ENCODE measurements around the gene AFAP1L2.

The AFAP1L2 gene

GRCh38 chr10:114396464-114396863 lies 7.8 kb downstream of the AFAP1L2 start:
- no peak overlapping the region for H3K4me3 ChIP-seq (ENCODE audit: low read depth, low read length)
- DNase-seq (ENCODE audit: low read depth): no peak
- no peak for TF ChIP-seq CTCF (IDR thresholded peaks at IDR 0.05; ENCODE audit: control insufficient read depth, extremely low read depth, insufficient read depth)

DNA sequence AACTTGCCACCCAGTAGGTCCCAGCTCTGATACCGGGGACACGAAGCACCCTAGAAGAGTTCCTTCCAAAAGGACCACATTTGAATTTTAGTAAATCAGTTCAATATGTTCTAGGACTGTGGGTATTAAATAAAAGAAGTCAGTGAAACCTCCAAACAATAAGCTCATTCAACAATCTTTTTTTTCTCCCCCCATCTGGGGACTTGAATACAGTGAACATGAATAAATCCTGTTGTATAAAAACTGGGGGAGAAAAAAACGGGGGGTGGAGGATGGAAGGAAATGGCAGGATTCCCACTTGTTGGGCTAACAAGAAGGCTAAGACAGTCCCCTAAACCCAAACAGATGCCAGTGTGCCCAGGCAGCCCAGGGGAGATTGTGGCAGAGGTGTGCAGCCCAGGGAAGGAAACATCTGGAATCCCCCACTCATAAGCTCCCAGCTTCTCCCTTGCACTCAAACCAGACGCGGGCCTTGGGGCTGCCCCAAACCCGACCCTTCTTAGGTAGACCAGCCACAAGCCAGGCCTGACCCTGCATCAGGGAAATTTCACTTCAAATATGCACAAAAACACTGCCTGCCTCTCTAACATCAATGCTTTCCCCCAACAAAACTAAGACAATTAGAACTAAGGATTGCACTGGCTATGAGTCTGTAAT lies 8.8 kb downstream of the AFAP1L2 start:
- TF ChIP-seq CTCF (IDR thresholded peaks at IDR 0.05; ENCODE audit: control insufficient read depth, extremely low read depth, insufficient read depth): no peak
- H3K4me3 ChIP-seq (ENCODE audit: low read depth, low read length): no peak overlapping the region
- no peak for DNase-seq (ENCODE audit: low read depth)

DNA sequence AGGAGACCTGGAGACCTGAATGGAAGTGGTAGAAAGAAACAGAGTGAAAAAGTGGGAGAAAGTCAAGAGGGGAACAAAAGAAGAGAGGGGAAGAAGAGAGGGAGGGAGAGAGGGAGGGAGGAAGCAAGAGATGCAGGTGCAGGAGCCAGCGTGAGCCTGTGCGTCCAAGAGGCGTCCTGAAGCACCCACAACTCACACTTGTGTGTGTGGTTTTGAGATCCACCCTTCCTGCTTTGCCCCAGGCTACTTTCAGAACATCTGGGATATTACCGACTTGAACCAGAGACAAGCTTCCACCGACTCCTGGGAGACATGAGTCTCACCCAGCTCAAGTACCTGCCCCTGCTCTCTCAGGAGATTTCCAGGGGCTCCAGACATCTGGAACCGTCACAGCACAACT lies 9.8 kb downstream of the AFAP1L2 start:
- no peak for DNase-seq (ENCODE audit: low read depth)
- H3K4me3 ChIP-seq (ENCODE audit: low read depth, low read length): no peak overlapping the region
- no peak for TF ChIP-seq CTCF (IDR thresholded peaks at IDR 0.05; ENCODE audit: control insufficient read depth, extremely low read depth, insufficient read depth)

DNA sequence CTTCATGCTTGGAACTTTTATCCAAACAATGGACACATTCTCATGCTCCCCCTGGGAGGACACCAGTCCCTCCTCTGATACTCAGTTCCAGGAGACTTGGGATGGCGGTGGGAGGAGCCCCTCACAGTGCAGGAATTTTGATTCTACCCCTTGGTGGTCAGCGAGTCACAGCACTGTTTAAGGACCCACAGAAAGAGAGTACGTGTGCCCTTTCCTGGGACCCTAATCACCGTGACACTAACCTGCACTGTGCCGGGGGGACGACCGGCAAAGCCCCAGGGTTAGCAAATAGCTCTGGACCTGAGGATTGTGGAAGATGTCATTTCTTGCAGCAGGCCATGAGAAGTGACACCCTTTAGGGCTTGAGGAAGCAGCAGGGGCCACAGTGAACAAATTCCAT lies 10.4 kb downstream of the AFAP1L2 start:
- DNase-seq (ENCODE audit: low read depth): no peak
- H3K4me3 ChIP-seq (ENCODE audit: low read depth, low read length): no peak overlapping the region
- TF ChIP-seq CTCF (IDR thresholded peaks at IDR 0.05; ENCODE audit: control insufficient read depth, extremely low read depth, insufficient read depth): no peak

DNA sequence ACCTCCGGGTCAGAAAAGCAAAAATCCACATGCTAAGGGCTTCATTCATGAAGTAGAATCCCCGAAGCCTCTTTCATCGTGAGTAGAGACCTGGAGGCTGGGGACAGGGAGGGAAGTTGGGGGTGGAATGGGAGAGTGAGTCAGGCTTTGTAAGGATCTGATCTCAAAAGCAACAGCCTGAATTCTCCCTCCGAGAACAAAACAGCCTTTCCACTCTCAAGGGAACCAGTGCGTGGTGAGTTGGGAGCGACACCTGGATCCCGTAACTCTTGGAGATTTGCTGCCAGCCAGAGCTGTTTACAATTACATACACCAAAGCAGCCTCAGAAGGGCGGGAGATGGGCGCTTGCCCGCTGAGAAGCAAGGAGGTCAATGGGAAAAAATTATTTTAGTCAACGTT lies 10.8 kb downstream of the AFAP1L2 start:
- TF ChIP-seq CTCF (IDR thresholded peaks at IDR 0.05; ENCODE audit: control insufficient read depth, extremely low read depth, insufficient read depth): no peak
- no peak overlapping the region for H3K4me3 ChIP-seq (ENCODE audit: low read depth, low read length)
- DNase-seq (ENCODE audit: low read depth): no peak

GRCh38 chr10:114392112-114392835 lies 12.0 kb downstream of the AFAP1L2 start:
- H3K4me3 ChIP-seq (ENCODE audit: low read depth, low read length): no peak overlapping the region
- DNase-seq (ENCODE audit: low read depth): no peak
- no peak for TF ChIP-seq CTCF (IDR thresholded peaks at IDR 0.05; ENCODE audit: control insufficient read depth, extremely low read depth, insufficient read depth)
